Measurements from ENCODE around the gene ALDH1A1. TPM values are rescaled to one million over a fixed set of nuclear protein-coding genes. Genes with fewer than 3 reads are reported as not detected.

Gene ALDH1A1
- polyA plus RNA-seq, 1 of the 3 experiments (the other 2 are of a cell fraction), result 0.03 TPM

DNA sequence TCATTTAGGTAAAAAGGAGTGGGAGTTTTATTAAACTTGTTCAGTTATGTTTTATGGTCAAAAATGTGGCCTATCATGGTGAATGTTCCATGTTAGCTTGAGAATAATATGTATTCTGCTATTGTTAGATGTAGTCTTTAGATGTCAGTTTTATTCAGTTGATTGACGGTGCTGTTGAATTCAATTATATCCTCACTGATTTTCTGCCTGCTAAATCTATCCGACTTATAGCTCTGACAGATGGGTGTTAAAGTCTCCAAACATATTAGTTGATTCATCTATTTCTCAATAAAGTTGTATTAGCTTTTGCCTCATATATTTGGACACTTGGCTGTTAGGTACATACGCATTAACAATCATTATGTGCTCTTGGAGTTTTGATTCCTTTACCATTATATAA lies 49.0 kb upstream of the ALDH1A1 start:
- WGBS (ENCODE audit: low lambda C conversion rate), result 27% methylated on average over 3 of the region's 3 CpGs
- H3K27ac ChIP-seq (ENCODE audit: low read depth in 2 of 2, low read length in 1 of 2), result no peak overlapping the region
- no peaks in the 10 kb centered on the region for H3K4me1 ChIP-seq (ENCODE audit: control insufficient read depth in 1 of 2, insufficient read depth in 2 of 2, low read depth in 1 of 2, low read length in 1 of 2)
- POLR2A ChIA-PET, result no interaction called here
- no peaks in the 10 kb centered on the region for H3K36me3 ChIP-seq (replicated peaks in 1 of 2; ENCODE audit: control insufficient read depth in 1 of 2, insufficient read depth in 2 of 2, low read length in 1 of 2)
- no peaks in the 10 kb centered on the region for H3K79me2 ChIP-seq (ENCODE audit: insufficient read depth)
- H3K4me3 ChIP-seq (ENCODE audit: low read depth in 2 of 2, low read length in 1 of 2), result no peak overlapping the region
- no peak overlapping the region for H3K9ac ChIP-seq
- TF ChIP-seq EP300 (IDR thresholded peaks at IDR 0.05; ENCODE audit: borderline replicate concordance in 1 of 2, low read depth in 1 of 2, low read length in 1 of 2), result no peak
- no peak for TF ChIP-seq ELF1 (IDR thresholded peaks at IDR 0.05)
- TF ChIP-seq NFIC (IDR thresholded peaks at IDR 0.05; ENCODE audit: borderline replicate concordance), result no peak
- TF ChIP-seq, protein P1, sequence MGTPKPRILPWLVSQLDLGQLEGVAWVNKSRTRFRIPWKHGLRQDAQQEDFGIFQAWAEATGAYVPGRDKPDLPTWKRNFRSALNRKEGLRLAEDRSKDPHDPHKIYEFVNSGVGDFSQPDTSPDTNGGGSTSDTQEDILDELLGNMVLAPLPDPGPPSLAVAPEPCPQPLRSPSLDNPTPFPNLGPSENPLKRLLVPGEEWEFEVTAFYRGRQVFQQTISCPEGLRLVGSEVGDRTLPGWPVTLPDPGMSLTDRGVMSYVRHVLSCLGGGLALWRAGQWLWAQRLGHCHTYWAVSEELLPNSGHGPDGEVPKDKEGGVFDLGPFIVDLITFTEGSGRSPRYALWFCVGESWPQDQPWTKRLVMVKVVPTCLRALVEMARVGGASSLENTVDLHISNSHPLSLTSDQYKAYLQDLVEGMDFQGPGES (IDR thresholded peaks at IDR 0.05; ENCODE audit: low read depth, low read length), result no peak
- TF ChIP-seq JUND (IDR thresholded peaks at IDR 0.05), result no peak
- no peak for TF ChIP-seq CHD2 (IDR thresholded peaks at IDR 0.05; ENCODE audit: low read length, partially characterized antibody)
- no peak for TF ChIP-seq MEF2A (IDR thresholded peaks at IDR 0.05; ENCODE audit: borderline replicate concordance, low read depth)
- TF ChIP-seq, protein P2, sequence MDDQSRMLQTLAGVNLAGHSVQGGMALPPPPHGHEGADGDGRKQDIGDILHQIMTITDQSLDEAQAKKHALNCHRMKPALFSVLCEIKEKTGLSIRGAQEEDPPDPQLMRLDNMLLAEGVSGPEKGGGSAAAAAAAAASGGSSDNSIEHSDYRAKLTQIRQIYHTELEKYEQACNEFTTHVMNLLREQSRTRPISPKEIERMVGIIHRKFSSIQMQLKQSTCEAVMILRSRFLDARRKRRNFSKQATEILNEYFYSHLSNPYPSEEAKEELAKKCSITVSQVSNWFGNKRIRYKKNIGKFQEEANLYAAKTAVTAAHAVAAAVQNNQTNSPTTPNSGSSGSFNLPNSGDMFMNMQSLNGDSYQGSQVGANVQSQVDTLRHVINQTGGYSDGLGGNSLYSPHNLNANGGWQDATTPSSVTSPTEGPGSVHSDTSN (IDR thresholded peaks at IDR 0.05), result no peak
- TF ChIP-seq, protein P3, sequence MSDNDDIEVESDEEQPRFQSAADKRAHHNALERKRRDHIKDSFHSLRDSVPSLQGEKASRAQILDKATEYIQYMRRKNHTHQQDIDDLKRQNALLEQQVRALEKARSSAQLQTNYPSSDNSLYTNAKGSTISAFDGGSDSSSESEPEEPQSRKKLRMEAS (IDR thresholded peaks at IDR 0.05; ENCODE audit: low read depth), result no peak
- no peak for TF ChIP-seq YY1 (IDR thresholded peaks at IDR 0.05; ENCODE audit: low read depth)
- TF ChIP-seq, protein P4, sequence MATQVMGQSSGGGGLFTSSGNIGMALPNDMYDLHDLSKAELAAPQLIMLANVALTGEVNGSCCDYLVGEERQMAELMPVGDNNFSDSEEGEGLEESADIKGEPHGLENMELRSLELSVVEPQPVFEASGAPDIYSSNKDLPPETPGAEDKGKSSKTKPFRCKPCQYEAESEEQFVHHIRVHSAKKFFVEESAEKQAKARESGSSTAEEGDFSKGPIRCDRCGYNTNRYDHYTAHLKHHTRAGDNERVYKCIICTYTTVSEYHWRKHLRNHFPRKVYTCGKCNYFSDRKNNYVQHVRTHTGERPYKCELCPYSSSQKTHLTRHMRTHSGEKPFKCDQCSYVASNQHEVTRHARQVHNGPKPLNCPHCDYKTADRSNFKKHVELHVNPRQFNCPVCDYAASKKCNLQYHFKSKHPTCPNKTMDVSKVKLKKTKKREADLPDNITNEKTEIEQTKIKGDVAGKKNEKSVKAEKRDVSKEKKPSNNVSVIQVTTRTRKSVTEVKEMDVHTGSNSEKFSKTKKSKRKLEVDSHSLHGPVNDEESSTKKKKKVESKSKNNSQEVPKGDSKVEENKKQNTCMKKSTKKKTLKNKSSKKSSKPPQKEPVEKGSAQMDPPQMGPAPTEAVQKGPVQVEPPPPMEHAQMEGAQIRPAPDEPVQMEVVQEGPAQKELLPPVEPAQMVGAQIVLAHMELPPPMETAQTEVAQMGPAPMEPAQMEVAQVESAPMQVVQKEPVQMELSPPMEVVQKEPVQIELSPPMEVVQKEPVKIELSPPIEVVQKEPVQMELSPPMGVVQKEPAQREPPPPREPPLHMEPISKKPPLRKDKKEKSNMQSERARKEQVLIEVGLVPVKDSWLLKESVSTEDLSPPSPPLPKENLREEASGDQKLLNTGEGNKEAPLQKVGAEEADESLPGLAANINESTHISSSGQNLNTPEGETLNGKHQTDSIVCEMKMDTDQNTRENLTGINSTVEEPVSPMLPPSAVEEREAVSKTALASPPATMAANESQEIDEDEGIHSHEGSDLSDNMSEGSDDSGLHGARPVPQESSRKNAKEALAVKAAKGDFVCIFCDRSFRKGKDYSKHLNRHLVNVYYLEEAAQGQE (IDR thresholded peaks at IDR 0.05; ENCODE audit: low read depth, low read length), result no peak
- TF ChIP-seq, protein P5, sequence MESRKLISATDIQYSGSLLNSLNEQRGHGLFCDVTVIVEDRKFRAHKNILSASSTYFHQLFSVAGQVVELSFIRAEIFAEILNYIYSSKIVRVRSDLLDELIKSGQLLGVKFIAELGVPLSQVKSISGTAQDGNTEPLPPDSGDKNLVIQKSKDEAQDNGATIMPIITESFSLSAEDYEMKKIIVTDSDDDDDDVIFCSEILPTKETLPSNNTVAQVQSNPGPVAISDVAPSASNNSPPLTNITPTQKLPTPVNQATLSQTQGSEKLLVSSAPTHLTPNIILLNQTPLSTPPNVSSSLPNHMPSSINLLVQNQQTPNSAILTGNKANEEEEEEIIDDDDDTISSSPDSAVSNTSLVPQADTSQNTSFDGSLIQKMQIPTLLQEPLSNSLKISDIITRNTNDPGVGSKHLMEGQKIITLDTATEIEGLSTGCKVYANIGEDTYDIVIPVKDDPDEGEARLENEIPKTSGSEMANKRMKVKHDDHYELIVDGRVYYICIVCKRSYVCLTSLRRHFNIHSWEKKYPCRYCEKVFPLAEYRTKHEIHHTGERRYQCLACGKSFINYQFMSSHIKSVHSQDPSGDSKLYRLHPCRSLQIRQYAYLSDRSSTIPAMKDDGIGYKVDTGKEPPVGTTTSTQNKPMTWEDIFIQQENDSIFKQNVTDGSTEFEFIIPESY (IDR thresholded peaks at IDR 0.05; ENCODE audit: borderline replicate concordance, low read depth), result no peak
- H3K4me2 ChIP-seq, result no peak overlapping the region
- no peaks in the 10 kb centered on the region for H3K9me2 ChIP-seq
- H2AFZ ChIP-seq (ENCODE audit: low read depth), result no peak overlapping the region
- H3K27me3 ChIP-seq (ENCODE audit: insufficient read depth), result peaks cover 35% of the 10 kb centered on the region; the same call in 1 of the 2 replicates
- H3K9me3 ChIP-seq, result no peaks in the 10 kb centered on the region
- H3F3A ChIP-seq (replicated peaks; ENCODE audit: insufficient read depth), result no peaks in the 10 kb centered on the region
- H4K20me1 ChIP-seq (ENCODE audit: insufficient read depth), result no peaks in the 10 kb centered on the region
- CTCF ChIA-PET, result no interaction called here
- no peak for DNase-seq
